Thyroid gland (tissue), 4 donors: ENCODE measurements around the gene ELP5.

Source experiments
- POLR2A ChIP-seq, 2 donors: fragments of 450-650 bp; IDR thresholded peaks; one replicate each; pipeline ENCODE4 v1.6.1; 2017; ENCODE audit warnings: antibody characterized with exemption in 2 of 2, mild to moderate bottlenecking in 2 of 2, moderate library complexity in 1 of 2
- TF ChIP-seq, protein P1 (sequence below), 6 experiments: fragments of 200-600 bp in 3 of 6; fragments of 450-650 bp in 3 of 6; sonication (generic) in 3 of 6; IDR thresholded peaks; one replicate each; pipeline ENCODE4 v1.5.1; 2016 to 2019; ENCODE audit warnings: antibody characterized with exemption in 6 of 6, mild to moderate bottlenecking in 2 of 6, inconsistent platforms in 1 of 6, moderate library complexity in 1 of 6

GRCh38 chr17:7216242-7217112 lies 35.5 kb upstream of the ELP5 start:
- TF ChIP-seq, protein P1, sequence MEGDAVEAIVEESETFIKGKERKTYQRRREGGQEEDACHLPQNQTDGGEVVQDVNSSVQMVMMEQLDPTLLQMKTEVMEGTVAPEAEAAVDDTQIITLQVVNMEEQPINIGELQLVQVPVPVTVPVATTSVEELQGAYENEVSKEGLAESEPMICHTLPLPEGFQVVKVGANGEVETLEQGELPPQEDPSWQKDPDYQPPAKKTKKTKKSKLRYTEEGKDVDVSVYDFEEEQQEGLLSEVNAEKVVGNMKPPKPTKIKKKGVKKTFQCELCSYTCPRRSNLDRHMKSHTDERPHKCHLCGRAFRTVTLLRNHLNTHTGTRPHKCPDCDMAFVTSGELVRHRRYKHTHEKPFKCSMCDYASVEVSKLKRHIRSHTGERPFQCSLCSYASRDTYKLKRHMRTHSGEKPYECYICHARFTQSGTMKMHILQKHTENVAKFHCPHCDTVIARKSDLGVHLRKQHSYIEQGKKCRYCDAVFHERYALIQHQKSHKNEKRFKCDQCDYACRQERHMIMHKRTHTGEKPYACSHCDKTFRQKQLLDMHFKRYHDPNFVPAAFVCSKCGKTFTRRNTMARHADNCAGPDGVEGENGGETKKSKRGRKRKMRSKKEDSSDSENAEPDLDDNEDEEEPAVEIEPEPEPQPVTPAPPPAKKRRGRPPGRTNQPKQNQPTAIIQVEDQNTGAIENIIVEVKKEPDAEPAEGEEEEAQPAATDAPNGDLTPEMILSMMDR (IDR thresholded peaks at IDR 0.05): no peak
- no peak for TF ChIP-seq POLR2A (IDR thresholded peaks at IDR 0.05)
